H54 (cell line): ENCODE results near the gene SLC7A1.
"Not testable (repeated sequence)": the region's sequence is repeated elsewhere in the genome, so short reads cannot be mapped to it uniquely, and the experiment has no call there.

Experiments
- DNase-seq: peaks from one replicate; pipeline ENCODE4 v3.0.0; 2011; ENCODE audit warnings: low spot score, mixed read lengths; ENCODE audit not compliant: insufficient read length
- FAIRE-seq: peaks from 3 replicates; lab custom pipeline; 2011; peaks lifted over from hg19 to GRCh38; lab: Jason Lieb, UNC
- POLR2A ChIP-seq: IDR thresholded peaks from 2 replicates; pipeline ENCODE4 v1.6.1; 2011; ENCODE audit warnings: low read depth, mild to moderate bottlenecking, low read length

SLC7A1 gene

DNA sequence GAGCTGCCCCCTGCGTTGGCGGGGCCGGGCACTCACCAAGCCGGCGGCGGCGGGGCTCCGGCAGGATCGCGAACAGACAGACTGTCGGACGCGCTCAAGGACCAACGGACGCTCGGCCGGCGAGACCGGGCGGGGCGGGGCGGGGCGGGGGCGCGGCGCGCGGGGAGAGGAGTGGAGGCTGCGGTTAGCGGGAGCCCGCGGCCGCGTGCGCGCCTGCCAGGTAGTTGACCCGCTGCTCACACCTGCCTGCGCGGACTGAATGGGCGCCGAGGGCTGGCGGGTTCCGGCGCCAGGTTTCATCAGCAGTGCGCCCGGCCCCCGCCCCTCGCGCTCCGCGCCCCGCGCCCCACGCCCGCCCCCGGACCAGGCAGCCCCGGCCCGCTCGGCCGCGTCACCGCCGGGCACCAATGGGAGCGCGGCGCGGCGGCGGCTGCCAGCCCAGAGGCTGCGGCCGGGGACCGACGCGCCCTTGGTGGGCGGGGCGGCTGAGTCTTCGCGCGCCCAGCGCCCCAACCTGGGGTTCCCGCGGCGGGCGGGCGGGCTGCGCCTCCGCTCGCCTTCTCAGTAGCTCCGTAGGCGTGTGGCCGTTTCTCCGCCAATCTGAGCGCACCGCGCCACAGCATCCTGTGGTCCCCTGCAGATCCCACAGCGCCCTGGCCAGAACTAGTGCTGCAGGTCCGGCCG, at the start of gene SLC7A1:
TSS of gene SLC7A1 (minus strand) at position 309 of the 684 bp plus-strand sequence. CDS start 59,500 bp downstream, outside the sequence.
- FAIRE-seq (no peak), DNase-seq (peak; percentile 69)
- TF ChIP-seq POLR2A = peak; percentile 33

DNA sequence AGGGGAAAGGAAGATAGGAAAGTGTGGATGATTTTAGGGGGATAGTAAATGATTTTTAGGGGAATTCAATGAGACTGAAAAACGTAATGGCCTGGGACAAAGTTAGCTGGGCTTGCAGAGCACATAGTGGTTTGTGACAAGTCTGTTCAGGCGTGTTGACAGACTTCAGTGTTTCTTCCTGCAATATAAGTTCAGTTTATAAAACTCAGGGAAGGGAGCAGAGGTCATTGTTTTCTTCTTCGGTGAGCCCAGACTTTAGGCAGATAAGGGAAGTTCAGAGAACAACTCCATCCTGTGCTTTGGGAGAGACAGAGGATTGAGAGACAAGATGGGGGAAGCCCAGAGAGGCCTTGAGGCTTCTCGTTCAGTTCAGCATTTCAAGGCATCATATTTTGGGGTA, 45.2 kb upstream of the SLC7A1 start:
- no peak for DNase-seq
- FAIRE-seq = no peak
- TF ChIP-seq POLR2A = no peak

DNA sequence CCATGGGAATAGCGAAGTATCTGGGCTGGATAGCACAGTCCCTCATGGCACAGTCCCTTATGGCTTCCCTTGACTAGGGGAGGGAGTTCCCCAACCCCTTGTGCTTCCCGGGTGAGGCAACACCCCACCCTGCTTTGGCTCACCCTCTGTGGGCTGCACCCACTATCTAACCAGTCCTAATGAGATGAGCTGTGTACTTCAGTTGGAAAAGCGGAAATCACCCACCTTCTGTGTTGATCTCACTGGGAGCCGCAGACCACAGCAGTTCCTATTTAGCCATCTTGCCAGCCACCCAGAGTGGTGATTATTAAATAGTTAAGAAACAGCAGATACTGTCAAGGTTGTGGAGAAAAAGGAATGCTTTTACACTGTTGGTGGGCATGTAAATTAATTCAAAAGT, 41.3 kb upstream of the SLC7A1 start:
- not testable (repeated sequence) for DNase-seq, FAIRE-seq

DNA sequence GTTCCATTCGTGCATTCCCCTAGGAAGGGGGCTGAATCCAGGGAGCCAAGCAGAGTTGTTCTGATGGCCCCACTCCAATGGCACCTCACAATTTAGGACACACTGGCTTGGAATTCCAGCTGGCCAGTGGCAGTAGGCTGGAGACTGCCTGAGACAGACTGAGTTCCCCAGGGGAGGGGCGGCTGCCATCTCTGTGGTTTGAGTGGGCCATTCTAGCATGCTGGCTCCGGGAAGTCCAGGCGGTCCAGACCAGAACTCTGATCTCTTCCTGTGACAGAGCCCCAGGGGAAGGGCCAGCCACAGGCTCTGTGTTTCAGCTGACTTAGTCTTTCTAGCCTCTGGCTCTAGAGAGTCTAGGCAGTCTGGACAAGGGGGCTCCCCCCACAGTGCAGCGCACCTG, 29.5 kb upstream of the SLC7A1 start:
- TF ChIP-seq POLR2A = no peak
- no peak for DNase-seq
- no peak for FAIRE-seq

DNA sequence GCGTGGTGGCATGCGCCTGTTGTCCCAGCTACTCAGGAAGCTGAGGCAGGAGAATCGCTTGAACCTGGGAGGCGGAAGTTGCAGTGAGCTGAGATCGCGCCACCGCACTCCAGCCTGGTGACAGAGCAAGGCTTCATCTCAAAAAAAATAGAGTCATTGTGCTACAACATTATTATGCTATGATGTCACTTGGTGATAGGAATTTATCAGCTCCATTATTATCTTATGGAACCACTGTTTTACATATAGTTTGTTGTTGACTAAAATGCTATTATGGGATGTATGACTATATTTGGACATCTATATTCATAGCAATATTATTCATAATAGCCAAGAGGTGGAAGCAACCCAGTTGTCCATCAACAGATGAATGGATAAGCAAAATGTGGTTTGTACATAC, 26.4 kb upstream of the SLC7A1 start:
- FAIRE-seq = no peak
- TF ChIP-seq POLR2A = no peak
- no peak for DNase-seq

DNA sequence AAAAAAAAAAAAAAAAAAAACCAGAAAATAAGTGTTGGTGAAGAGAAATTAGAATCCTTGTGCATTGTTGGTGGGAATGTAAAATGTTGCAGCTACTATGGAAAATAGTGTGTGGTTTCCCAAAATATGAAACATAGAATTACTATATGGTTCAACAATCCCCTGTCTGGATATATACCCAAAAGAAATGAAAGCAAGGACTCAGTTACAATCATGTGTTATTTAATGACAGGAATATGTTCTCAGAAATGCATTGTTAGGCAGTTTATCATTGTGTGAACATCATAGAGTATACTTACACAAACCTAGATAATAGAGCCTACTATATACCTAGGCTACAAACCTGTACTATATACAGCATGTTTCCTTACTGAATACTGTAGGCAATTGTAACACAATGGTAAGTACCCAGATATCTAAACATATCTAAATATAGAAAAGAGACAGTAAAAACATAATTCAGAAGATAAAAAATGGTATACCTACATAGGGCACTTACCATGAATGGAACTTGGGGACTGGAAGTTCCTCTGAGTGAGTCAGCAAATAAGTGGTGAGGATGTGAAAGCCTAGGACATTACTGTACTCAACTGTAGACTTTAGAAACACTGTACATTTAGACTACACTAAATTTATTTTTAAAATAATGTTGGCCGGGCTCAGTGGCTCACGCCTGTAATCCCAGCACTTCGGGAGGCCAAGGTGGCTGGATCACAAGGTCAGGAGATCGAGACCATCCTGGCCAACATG, 25.7 kb upstream of the SLC7A1 start:
- DNase-seq = no peak
- no peak for TF ChIP-seq POLR2A
- FAIRE-seq = no peak

DNA sequence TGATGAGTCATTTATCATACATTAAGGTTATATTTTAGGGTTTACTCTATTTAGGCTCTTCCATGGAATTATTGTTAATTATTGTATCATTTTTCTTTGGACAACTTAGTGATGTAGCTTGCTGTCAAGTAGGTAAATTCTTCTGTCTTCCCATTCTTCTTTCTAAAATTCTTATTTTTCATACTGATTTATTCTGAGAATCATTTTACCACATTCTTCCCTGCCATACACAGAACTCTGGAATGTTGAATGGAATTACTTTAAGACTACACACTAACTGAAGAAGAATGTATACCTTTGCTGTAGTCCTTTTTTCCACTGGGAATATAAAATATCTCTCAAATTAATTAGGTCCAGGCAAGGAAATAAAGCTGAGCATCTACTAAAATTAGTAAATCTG, 24.5 kb upstream of the SLC7A1 start:
- no peak for DNase-seq
- TF ChIP-seq POLR2A = no peak

DNA sequence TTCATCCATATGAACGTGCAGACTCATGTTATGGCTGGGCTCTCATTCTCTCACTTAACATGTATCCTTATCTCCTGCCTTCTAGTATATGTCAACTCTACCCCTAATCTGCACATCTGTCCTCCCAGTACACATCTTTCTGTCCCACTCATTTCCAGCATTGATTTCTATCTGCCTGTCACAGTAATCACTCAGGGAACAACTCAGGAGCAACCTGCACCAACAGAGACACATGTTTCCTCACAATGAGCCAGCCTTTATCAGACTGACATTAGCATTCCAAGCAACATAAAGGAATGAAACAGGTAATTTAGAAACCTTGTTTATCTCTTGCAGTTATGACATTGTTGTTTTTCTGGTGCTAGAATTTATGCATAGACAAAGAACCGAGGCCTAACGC, 17.6 kb upstream of the SLC7A1 start:
- FAIRE-seq = no peak
- no peak for DNase-seq
- TF ChIP-seq POLR2A = no peak

More for the DNA sequence above, 24.5 kb upstream of the SLC7A1 start:
- no peak for FAIRE-seq

DNA sequence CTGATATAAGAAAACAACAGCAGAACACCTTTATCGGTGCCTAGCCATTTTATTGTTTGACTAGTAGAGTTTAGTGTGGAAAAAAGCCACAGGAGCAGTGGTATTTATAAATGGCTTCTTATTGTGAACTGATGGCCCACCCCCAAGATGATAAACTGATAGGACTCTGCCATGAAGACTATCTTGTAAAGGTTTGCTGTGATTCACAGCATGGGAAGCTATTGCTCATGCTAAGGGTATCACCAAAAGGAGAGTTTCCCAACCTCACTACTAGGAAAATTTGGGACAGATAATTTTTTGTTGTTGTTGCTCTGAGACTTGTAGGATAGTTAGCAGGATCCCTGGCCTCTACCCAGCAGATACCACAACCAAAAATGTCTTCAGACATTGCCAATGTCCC, 12.0 kb upstream of the SLC7A1 start:
- no peak for TF ChIP-seq POLR2A
- no peak for DNase-seq
- no peak for FAIRE-seq

DNA sequence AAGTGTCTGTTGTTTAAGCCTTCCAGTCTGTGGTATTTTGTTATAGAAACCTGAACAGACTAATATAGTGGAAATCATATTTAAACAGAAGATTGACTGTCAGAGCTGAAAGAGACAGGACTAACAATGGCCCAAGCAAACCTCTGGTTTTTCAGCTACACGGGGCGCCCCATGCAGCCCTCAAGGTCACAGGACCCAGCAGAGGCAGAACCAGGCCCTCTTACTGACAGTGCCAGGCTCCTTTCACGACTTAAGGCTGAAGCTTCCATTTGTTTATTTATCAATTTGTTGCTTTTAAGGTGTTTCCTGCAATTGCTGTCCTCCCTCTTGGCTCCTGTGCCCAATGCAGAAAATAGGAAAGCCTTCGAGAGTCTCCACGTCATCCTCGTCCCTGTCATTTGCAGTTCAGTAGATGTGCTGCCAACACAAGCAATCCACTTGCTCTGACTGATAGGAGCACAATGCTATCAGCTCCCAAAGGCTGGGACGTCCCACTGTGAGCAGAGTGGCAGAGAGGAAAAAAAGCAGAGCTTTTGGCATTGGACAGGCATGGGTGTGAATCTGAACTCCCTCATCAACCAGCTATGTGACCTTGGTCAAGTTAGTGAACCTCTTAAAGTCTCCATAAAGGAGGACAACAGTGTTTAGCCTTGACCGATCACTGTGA, 10.5 kb upstream of the SLC7A1 start:
- no peak for TF ChIP-seq POLR2A
- FAIRE-seq (no peak), DNase-seq (no peak)

DNA sequence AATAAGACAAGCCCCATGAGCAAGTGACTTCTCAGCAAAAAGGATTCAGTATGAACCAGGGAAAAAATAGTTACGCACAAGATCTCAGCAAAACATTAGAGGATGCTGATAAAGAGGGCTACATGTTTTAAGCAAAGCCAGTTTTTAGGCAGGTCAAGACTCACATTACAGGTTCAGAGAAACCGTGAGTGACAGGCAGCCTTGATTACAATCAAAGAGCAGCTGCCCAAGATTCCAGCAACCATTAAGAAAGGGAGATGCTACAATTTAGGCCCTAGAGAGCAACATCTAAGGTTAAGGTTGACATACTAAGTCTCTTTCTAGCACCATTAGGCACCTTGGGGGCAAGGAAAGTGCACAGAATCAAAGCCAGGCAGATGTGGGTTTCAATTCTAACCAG, 2.8 kb upstream of the SLC7A1 start:
- FAIRE-seq (no peak), DNase-seq (no peak)
- TF ChIP-seq POLR2A = no peak

DNA sequence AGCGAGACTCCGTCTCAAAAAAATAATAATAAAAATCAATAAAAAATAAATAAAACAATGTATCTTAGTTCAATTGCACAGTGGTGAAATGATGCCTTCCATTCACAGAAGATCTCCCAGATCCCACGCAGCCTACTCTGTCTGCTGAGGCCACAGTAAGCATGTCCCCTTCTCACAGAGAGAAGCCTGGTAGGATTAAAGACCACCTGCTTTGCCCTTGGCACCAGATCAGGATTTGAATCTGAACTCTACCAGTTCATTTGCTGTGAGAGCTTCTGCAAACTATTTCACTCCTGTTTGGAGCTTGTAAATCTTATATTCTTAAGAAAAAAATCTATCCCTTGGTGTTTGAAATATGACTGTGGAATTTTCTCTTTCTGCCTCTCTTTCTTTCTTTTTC, 2.2 kb upstream of the SLC7A1 start:
- FAIRE-seq = no peak
- no peak for DNase-seq
- TF ChIP-seq POLR2A = no peak

DNA sequence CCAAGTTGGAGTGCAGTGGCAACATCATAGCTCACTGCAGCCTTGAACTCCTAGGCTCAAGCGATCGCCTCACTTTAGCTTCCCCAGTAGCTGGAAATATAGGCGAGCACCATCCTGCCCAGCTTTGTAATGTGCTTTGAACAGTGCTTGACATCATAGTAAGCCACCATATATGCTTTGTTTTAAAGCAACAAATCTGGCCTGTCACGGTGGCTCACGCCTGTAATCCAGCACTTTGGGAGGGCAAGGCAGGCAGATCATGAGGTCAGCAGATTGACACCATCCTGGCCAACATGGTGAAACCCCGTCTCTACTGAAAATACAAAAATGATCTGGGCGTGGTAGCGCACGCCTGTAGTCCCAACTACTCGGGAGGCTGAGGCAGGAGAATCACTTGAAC, 1.8 kb upstream of the SLC7A1 start:
- TF ChIP-seq POLR2A = no peak
- no peak for FAIRE-seq
- no peak for DNase-seq

DNA sequence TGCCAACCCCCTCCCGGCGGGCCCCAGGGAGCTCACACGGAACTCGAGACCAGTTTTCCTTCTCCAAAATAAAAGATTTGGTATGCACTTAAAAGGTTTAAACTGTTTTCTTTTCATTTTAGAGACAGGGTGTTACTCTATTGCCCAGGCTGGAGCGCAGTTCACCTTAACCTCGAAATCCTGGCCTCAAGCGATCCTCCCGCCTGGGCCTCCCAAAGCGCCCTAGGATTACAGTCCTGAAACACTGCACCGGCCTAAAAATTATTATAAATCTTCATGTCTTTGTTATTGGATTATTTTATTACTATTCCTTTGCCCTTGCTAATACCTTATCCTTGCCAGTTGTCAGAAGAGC, 553 bp upstream of the SLC7A1 start:
- no peak for TF ChIP-seq POLR2A
- FAIRE-seq = no peak
- no peak for DNase-seq
